H9 (cell line): ENCODE measurements around the gene DHX35. TPM values are rescaled to one million over a fixed set of nuclear protein-coding genes. Genes with fewer than 3 reads are reported as not detected.

Experiments
- DNase-seq: peaks from one replicate; pipeline ENCODE4 v3.0.0-alpha.2; 2017
- H2AFZ ChIP-seq: one replicate; pipeline ENCODE4 v1.6.1; 2013; ENCODE audit warnings: mild to moderate bottlenecking, low read length, control low read depth, moderate library complexity
- H2AK5ac ChIP-seq: 2 replicates; pipeline ENCODE4 v1.6.1; 2013; ENCODE audit warnings: low read length, control low read depth, mixed read lengths; ENCODE audit not compliant: insufficient read length
- H2BK120ac ChIP-seq: one replicate; pipeline ENCODE4 v1.6.1; 2013; ENCODE audit warnings: low read depth, mild to moderate bottlenecking, low read length, control low read depth, inconsistent platforms; ENCODE audit not compliant: poor library complexity, severe bottlenecking
- H2BK12ac ChIP-seq: 2 replicates; pipeline ENCODE4 v1.6.1; 2013; ENCODE audit warnings: low read length, control low read depth, mixed read lengths, low read depth; ENCODE audit not compliant: insufficient read length
- H2BK15ac ChIP-seq: 2 replicates; pipeline ENCODE4 v1.6.1; 2013; ENCODE audit warnings: low read depth, low read length, control low read depth
- H2BK20ac ChIP-seq: one replicate; pipeline ENCODE4 v1.6.1; 2013; ENCODE audit warnings: low read depth, mild to moderate bottlenecking, low read length, control low read depth, inconsistent platforms; ENCODE audit not compliant: poor library complexity, severe bottlenecking
- H2BK5ac ChIP-seq: 2 replicates; pipeline ENCODE4 v1.6.1; 2013; ENCODE audit warnings: low read length, control low read depth, mixed read lengths; ENCODE audit not compliant: insufficient read length
- H3K14ac ChIP-seq: 2 replicates; pipeline ENCODE4 v1.6.1; 2013; ENCODE audit warnings: low read length, control low read depth; ENCODE audit not compliant: insufficient read depth
- H3K18ac ChIP-seq: 2 replicates; pipeline ENCODE4 v1.6.1; 2013; ENCODE audit warnings: low read depth, mild to moderate bottlenecking, mixed read lengths, low read length, control low read depth; ENCODE audit not compliant: insufficient read length
- H3K23ac ChIP-seq: 2 replicates; pipeline ENCODE4 v1.6.1; 2013; ENCODE audit warnings: low read length, control low read depth, mixed read lengths, low read depth; ENCODE audit not compliant: insufficient read length
- H3K23me2 ChIP-seq: 2 replicates; pipeline ENCODE4 v1.6.1; 2013; ENCODE audit warnings: low read depth, mild to moderate bottlenecking, mixed read lengths, low read length, control low read depth; ENCODE audit not compliant: insufficient read length, poor library complexity, severe bottlenecking
- H3K27ac ChIP-seq: 2 replicates; pipeline ENCODE4 v1.5.1; 2013; ENCODE audit warnings: low read length, control low read depth, mixed read lengths, low read depth; ENCODE audit not compliant: insufficient read length
- H3K27me3 ChIP-seq: 2 replicates; pipeline ENCODE4 v1.6.1; 2013; ENCODE audit warnings: low read length, control low read depth, inconsistent platforms; ENCODE audit not compliant: insufficient read depth
- H3K4ac ChIP-seq: 2 replicates; pipeline ENCODE4 v1.6.1; 2013; ENCODE audit warnings: low read depth, mild to moderate bottlenecking, control low read depth, inconsistent platforms, low read length, moderate library complexity
- H3K4me1 ChIP-seq: 2 replicates; pipeline ENCODE4 v1.6.1; 2013; ENCODE audit warnings: low read length, control low read depth, inconsistent platforms; ENCODE audit not compliant: insufficient read depth
- H3K4me2 ChIP-seq: 2 replicates; pipeline ENCODE4 v1.6.1; 2013; ENCODE audit warnings: low read length, control low read depth, mixed read lengths; ENCODE audit not compliant: insufficient read length, insufficient read depth
- H3K56ac ChIP-seq: 2 replicates; pipeline ENCODE4 v1.6.1; 2013; ENCODE audit warnings: low read depth, mild to moderate bottlenecking, mixed read lengths, low read length, control low read depth; ENCODE audit not compliant: insufficient read length
- H3K79me1 ChIP-seq: 2 replicates; pipeline ENCODE4 v1.6.1; 2013; ENCODE audit warnings: low read depth, mild to moderate bottlenecking, moderate library complexity, low read length, control low read depth, inconsistent platforms; ENCODE audit not compliant: insufficient read depth, poor library complexity, severe bottlenecking
- H3K79me2 ChIP-seq: 2 replicates; pipeline ENCODE4 v1.6.1; 2013; ENCODE audit warnings: low read length, control low read depth, inconsistent platforms; ENCODE audit not compliant: insufficient read depth
- H3K9ac ChIP-seq: 2 replicates; pipeline ENCODE4 v1.6.1; 2013; ENCODE audit warnings: low read length, control low read depth, mixed read lengths; ENCODE audit not compliant: insufficient read length; ENCODE audit errors: extremely low read depth
- H3K9me3 ChIP-seq: one replicate; pipeline ENCODE4 v1.6.1; 2013; ENCODE audit warnings: low read depth, low read length, inconsistent platforms; ENCODE audit not compliant: control insufficient read depth
- H3T11ph ChIP-seq: one replicate; pipeline ENCODE4 v1.6.1; 2013; ENCODE audit warnings: mild to moderate bottlenecking, low read length, control low read depth, inconsistent platforms
- H4K20me1 ChIP-seq: one replicate; pipeline ENCODE4 v1.6.1; 2013; ENCODE audit not compliant: control insufficient read depth, insufficient read length, insufficient read depth
- H4K5ac ChIP-seq: 2 replicates; pipeline ENCODE4 v1.6.1; 2013; ENCODE audit warnings: low read depth, mild to moderate bottlenecking, mixed read lengths, low read length, control low read depth; ENCODE audit not compliant: insufficient read length
- H4K8ac ChIP-seq: replicated peaks from 2 replicates; pipeline ENCODE4 v1.6.1; 2013; ENCODE audit warnings: low read length, control low read depth, mixed read lengths, low read depth; ENCODE audit not compliant: insufficient read length
- H4K91ac ChIP-seq: 2 replicates; pipeline ENCODE4 v1.6.1; 2013; ENCODE audit warnings: low read depth, mild to moderate bottlenecking, moderate library complexity, mixed read lengths, low read length, control low read depth; ENCODE audit not compliant: insufficient read length
- H3K27ac Mint-ChIP-seq, 3 experiments: 2 replicates in 2 of 3; 3 replicates in 1 of 3; pipeline ENCODE4 v1.8.0; 2020 to 2021; ENCODE audit warnings: mixed read lengths in 3 of 3, mild to moderate bottlenecking in 1 of 3, moderate library complexity in 1 of 3
- H3K27me3 Mint-ChIP-seq: 2 replicates; pipeline ENCODE4 v1.8.0; 2021; ENCODE audit warnings: low read depth, mild to moderate bottlenecking, moderate library complexity, mixed read lengths
- H3K36me3 Mint-ChIP-seq, 3 experiments: 2 replicates in 2 of 3; 3 replicates in 1 of 3; pipeline ENCODE4 v1.8.0; 2020 to 2021; ENCODE audit warnings: low read depth in 3 of 3, mixed read lengths in 3 of 3; ENCODE audit not compliant: insufficient read depth in 1 of 3
- H3K4me1 Mint-ChIP-seq, 2 experiments: 2 replicates each; pipeline ENCODE4 v1.8.0; 2020; ENCODE audit warnings: mixed read lengths in 2 of 2
- H3K4me3 Mint-ChIP-seq, 2 experiments: 2 replicates in 1 of 2; 3 replicates in 1 of 2; pipeline ENCODE4 v1.8.0; 2020 to 2021; ENCODE audit warnings: mild to moderate bottlenecking in 2 of 2, mixed read lengths in 2 of 2, moderate library complexity in 1 of 2
- H3K9me3 Mint-ChIP-seq, 2 experiments: 2 replicates in 1 of 2; 3 replicates in 1 of 2; pipeline ENCODE4 v1.8.0; 2020; ENCODE audit warnings: mild to moderate bottlenecking in 2 of 2, mixed read lengths in 2 of 2, moderate library complexity in 1 of 2
- WGBS: extraction: QIAGEN DNeasy Blood & Tissue Kit; methylation state at CpG from one replicate; pipeline ENCODE4 v1.1.7; 2013; ENCODE audit warnings: missing lambda C conversion rate, low lambda C conversion rate, mixed read lengths; ENCODE audit not compliant: insufficient read length; ENCODE audit errors: extremely low coverage; 5-methylcytosine and 5-hydroxymethylcytosine counted together
- total RNA-seq: library from RNA; stranded (reverse); gene quantifications from 2 replicates; pipeline ENCODE4 v1.2.1, GENCODE V29; 2021
- TF ChIP-seq, protein P1 (sequence below): fragments of 200-600 bp; sonication (generic); conservative IDR thresholded peaks from 3 replicates; pipeline ENCODE4 v1.8.0; 2021; ENCODE audit warnings: antibody characterized with exemption, mild to moderate bottlenecking

DHX35 gene
- total RNA-seq, 1 experiment from 2014 or later: 14.4 TPM

- Histone ChIP-seq H3K79me2 (no peaks in the 10 kb centered on the region), H4K8ac (no peak overlapping the region), H3K4ac (no peak overlapping the region), H2AK5ac (no peak overlapping the region), H3K9ac (no peak overlapping the region), H3K23ac (no peak overlapping the region), H3K4me2 (no peak overlapping the region), H3K14ac (no peak overlapping the region), H3K9me3 (no peaks in the 10 kb centered on the region), H2BK12ac (no peak overlapping the region), H3K4me1 (no peaks in the 10 kb centered on the region), H4K5ac (no peak overlapping the region), H2BK120ac (no peak overlapping the region), H2AFZ (no peak overlapping the region), H4K91ac (no peak overlapping the region), H2BK20ac (no peak overlapping the region), H3K27ac (no peak overlapping the region), H3K18ac (no peak overlapping the region), H3K23me2 (no peaks in the 10 kb centered on the region), H4K20me1 (no peaks in the 10 kb centered on the region), H2BK15ac (no peak overlapping the region), H3K27me3 (no peaks in the 10 kb centered on the region), H3K56ac (no peak overlapping the region), H3T11ph (no peak overlapping the region), H3K79me1 (peaks cover 5% of the 10 kb centered on the region), H2BK5ac (no peak overlapping the region)
- no CpG with 5 or more reads among the region's 2 CpGs for WGBS
- H3K4me1 Mint-ChIP-seq: peaks cover 4 to 9% of the 10 kb centered on the region in 2 experiments; a peak in 3 of 4 replicates
- H3K9me3 Mint-ChIP-seq: no peaks in the 10 kb centered on the region; a peak in 1 of 5 replicates
- DNase-seq: no peak
- no peak overlapping the region; a peak in 1 of 7 replicates for H3K27ac Mint-ChIP-seq
- TF ChIP-seq, protein P1, sequence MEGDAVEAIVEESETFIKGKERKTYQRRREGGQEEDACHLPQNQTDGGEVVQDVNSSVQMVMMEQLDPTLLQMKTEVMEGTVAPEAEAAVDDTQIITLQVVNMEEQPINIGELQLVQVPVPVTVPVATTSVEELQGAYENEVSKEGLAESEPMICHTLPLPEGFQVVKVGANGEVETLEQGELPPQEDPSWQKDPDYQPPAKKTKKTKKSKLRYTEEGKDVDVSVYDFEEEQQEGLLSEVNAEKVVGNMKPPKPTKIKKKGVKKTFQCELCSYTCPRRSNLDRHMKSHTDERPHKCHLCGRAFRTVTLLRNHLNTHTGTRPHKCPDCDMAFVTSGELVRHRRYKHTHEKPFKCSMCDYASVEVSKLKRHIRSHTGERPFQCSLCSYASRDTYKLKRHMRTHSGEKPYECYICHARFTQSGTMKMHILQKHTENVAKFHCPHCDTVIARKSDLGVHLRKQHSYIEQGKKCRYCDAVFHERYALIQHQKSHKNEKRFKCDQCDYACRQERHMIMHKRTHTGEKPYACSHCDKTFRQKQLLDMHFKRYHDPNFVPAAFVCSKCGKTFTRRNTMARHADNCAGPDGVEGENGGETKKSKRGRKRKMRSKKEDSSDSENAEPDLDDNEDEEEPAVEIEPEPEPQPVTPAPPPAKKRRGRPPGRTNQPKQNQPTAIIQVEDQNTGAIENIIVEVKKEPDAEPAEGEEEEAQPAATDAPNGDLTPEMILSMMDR: no peak
- H3K36me3 Mint-ChIP-seq: peaks cover 69 to 92% (median 90%) of the 10 kb centered on the region in 3 experiments
- H3K27me3 Mint-ChIP-seq: no peaks in the 10 kb centered on the region
- no peak overlapping the region for H3K4me3 Mint-ChIP-seq
Measured at GRCh38 chr20:38950254-38950653, 11.9 kb upstream of the DHX35 start.
